H7 (cell line): ENCODE data around the gene SF3B3. TPM values are rescaled to one million over a fixed set of nuclear protein-coding genes. Genes with fewer than 3 reads are reported as not detected.

Experiments
- total RNA-seq: library from RNA; depleted of rRNA; stranded (reverse); fragments of >200 nt; shearing (Covaris generic); gene quantifications from 2 replicates; pipeline ENCODE4 v1.2.3, GENCODE V29; 2014; rRNA removed

SF3B3 gene
- total RNA-seq, 1 experiment from 2014 or later: 313 TPM

Other genes with a start within 250 kb of the SF3B3 start
- gene AARS1, start 234.3 kb upstream of the SF3B3 start, total RNA-seq: 149 and 178 TPM in 2 replicates
- gene DDX19B, start 224.6 kb upstream of the SF3B3 start, total RNA-seq: 23.5 and 28.0 TPM in 2 replicates
- gene DDX19A, start 176.9 kb upstream of the SF3B3 start, total RNA-seq: 55.3 and 56.2 TPM in 2 replicates
- gene ST3GAL2, start 84.7 kb upstream of the SF3B3 start, total RNA-seq: 62.7 and 64.1 TPM in 2 replicates
- 11.2 and 13.7 TPM in 2 replicates for gene FCSK, start 69.2 kb upstream of the SF3B3 start, total RNA-seq
- gene COG4, start 262 bp upstream of the SF3B3 start, total RNA-seq: 78.7 and 98.2 TPM in 2 replicates
- 8.5 and 8.8 TPM in 2 replicates for gene IL34, start 122.7 kb downstream of the SF3B3 start, total RNA-seq
- 30.7 and 44.8 TPM in 2 replicates for gene MTSS2, start 162.2 kb downstream of the SF3B3 start, total RNA-seq